ENCODE measurements around the gene ACADSB. TPM values are rescaled to one million over a fixed set of nuclear protein-coding genes. Genes with fewer than 3 reads are reported as not detected.

ACADSB gene
- total RNA-seq, 1 experiment from 2014 or later: 25.3 TPM

DNA sequence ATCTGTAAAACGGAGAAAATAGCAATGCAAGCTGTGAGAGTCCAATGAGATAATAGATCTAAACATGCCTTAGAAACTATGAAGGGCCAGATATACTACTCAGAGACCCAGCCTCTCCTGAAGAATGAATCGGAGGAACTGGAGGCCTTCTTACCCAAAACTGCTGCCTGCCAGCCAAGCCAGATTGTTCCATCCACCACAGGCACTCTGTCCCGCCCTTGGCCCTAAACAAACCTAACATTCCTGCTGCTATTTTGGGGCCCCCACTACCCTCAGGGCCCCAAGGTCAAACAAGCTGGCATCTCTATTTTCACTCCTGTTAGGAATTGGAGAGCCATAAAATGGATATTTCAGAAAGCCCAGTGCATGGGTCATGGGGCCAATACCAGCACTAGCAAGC is 79.0 kb downstream of the ACADSB start:
- DNase-seq: no peak
- Mint-ChIP-seq H3K27ac (ENCODE audit: unreplicated experiment) (no peak overlapping the region), H3K9me3 (ENCODE audit: unreplicated experiment) (peaks cover 12% of the 10 kb centered on the region), H3K4me3 (ENCODE audit: unreplicated experiment) (no peak overlapping the region), H3K4me1 (ENCODE audit: low read depth, unreplicated experiment) (no peaks in the 10 kb centered on the region), H3K36me3 (ENCODE audit: insufficient read depth, unreplicated experiment) (no peaks in the 10 kb centered on the region), H3K27me3 (ENCODE audit: insufficient read depth, unreplicated experiment) (peaks cover 15% of the 10 kb centered on the region)
- Histone ChIP-seq H3K9me3 (no peaks in the 10 kb centered on the region), H3K4me3 (ENCODE audit: low read depth, low read length) (no peak overlapping the region), H3K4me1 (no peaks in the 10 kb centered on the region), H3K36me3 (ENCODE audit: control insufficient read depth, insufficient read depth, low read length) (no peaks in the 10 kb centered on the region), H3K27me3 (replicated peaks; ENCODE audit: control insufficient read depth, insufficient read depth, low read length) (no peaks in the 10 kb centered on the region)
- no peak for TF ChIP-seq CTCF (IDR thresholded peaks at IDR 0.05; ENCODE audit: insufficient read depth in 1 of 2, low read depth in 1 of 2, low read length in 1 of 2, severe bottlenecking in 1 of 2, unreplicated experiment in 1 of 2)
- intact Hi-C loops (cut with micrococcal nuclease; ENCODE audit: unreplicated experiment): no loop called here
- ChIA-PET POLR2A (no interaction called here), CTCF (no interaction called here)
- no TSS peak for BruUV-seq (replicated peaks)

- intact Hi-C loops (cut with micrococcal nuclease; ENCODE audit: unreplicated experiment): no loop called here
- Histone ChIP-seq H3K27me3 (replicated peaks; ENCODE audit: control insufficient read depth, insufficient read depth, low read length) (no peaks in the 10 kb centered on the region), H3K4me1 (no peaks in the 10 kb centered on the region), H3K9me3 (no peaks in the 10 kb centered on the region), H3K36me3 (ENCODE audit: control insufficient read depth, insufficient read depth, low read length) (no peaks in the 10 kb centered on the region), H3K4me3 (ENCODE audit: low read depth, low read length) (no peak overlapping the region)
- DNase-seq: no peak
- ChIA-PET CTCF (no interaction called here), POLR2A (no interaction called here)
- no peak for TF ChIP-seq CTCF (IDR thresholded peaks at IDR 0.05; ENCODE audit: insufficient read depth in 1 of 2, low read depth in 1 of 2, low read length in 1 of 2, severe bottlenecking in 1 of 2, unreplicated experiment in 1 of 2)
- Mint-ChIP-seq H3K27ac (ENCODE audit: unreplicated experiment) (no peak overlapping the region), H3K4me3 (ENCODE audit: unreplicated experiment) (no peak overlapping the region), H3K9me3 (ENCODE audit: unreplicated experiment) (no peaks in the 10 kb centered on the region), H3K27me3 (ENCODE audit: insufficient read depth, unreplicated experiment) (peaks cover 21% of the 10 kb centered on the region), H3K4me1 (ENCODE audit: low read depth, unreplicated experiment) (no peaks in the 10 kb centered on the region), H3K36me3 (ENCODE audit: insufficient read depth, unreplicated experiment) (no peaks in the 10 kb centered on the region)
- no TSS peak for BruUV-seq (replicated peaks)
Measured at GRCh38 chr10:123092635-123093414, 84.0 kb downstream of the ACADSB start.

DNA sequence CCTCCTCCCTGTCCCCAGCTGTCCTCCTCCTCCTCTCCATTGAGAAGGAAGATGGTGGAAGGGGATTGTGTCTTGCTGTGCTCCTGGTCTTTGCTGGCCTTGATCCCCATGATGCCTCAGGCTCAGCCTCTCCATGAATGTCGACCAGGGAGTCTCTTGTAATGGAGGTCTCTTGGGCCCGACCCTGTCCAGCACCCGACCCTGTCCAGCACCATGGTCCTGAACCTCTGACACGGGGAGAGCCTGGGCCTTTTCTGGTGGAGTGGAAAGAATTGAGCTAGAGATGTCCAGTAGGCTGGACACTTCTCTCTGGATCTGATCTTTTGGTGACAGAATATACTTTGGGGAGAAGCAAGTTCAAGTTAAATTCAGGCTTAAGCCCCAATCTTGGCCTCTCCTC is 84.7 kb downstream of the ACADSB start:
- H3K36me3 ChIP-seq (ENCODE audit: control insufficient read depth, insufficient read depth, low read length): no peaks in the 10 kb centered on the region
- no peak for TF ChIP-seq CTCF (IDR thresholded peaks at IDR 0.05; ENCODE audit: insufficient read depth in 1 of 2, low read depth in 1 of 2, low read length in 1 of 2, severe bottlenecking in 1 of 2, unreplicated experiment in 1 of 2)
- ChIA-PET POLR2A (no interaction called here), CTCF (no interaction called here)
- no peak overlapping the region for H3K27ac Mint-ChIP-seq (ENCODE audit: unreplicated experiment)
- no peak overlapping the region for H3K4me3 ChIP-seq (ENCODE audit: low read depth, low read length)
- no peak for DNase-seq
- H3K27me3 Mint-ChIP-seq (ENCODE audit: insufficient read depth, unreplicated experiment): peaks cover 21% of the 10 kb centered on the region
- no TSS peak for BruUV-seq (replicated peaks)
- H3K9me3 ChIP-seq: no peaks in the 10 kb centered on the region
- no peaks in the 10 kb centered on the region for H3K36me3 Mint-ChIP-seq (ENCODE audit: insufficient read depth, unreplicated experiment)
- H3K4me3 Mint-ChIP-seq (ENCODE audit: unreplicated experiment): no peak overlapping the region
- no peaks in the 10 kb centered on the region for H3K4me1 ChIP-seq
- H3K27me3 ChIP-seq (replicated peaks; ENCODE audit: control insufficient read depth, insufficient read depth, low read length): no peaks in the 10 kb centered on the region
- no peaks in the 10 kb centered on the region for H3K4me1 Mint-ChIP-seq (ENCODE audit: low read depth, unreplicated experiment)
- intact Hi-C loops (cut with micrococcal nuclease; ENCODE audit: unreplicated experiment): no loop called here
- no peaks in the 10 kb centered on the region for H3K9me3 Mint-ChIP-seq (ENCODE audit: unreplicated experiment)
